ENCODE measurements around the gene ITGBL1.

GRCh38 chr13:101523154-101524131, 71.0 kb downstream of the ITGBL1 start:
- TF ChIP-seq CTCF (IDR thresholded peaks at IDR 0.05) (no peak), POLR2A (IDR thresholded peaks at IDR 0.05) (no peak)

All from Peyer's patch (tissue), 4 donors.